SK-N-DZ (cell line): ENCODE results near the gene LRRC27.
A peak's percentile ranks its signal among the peaks of the same experiment; 100 is the strongest.
"Not testable (repeated sequence)": the region's sequence is repeated elsewhere in the genome, so short reads cannot be mapped to it uniquely, and the experiment has no call there.

Experiments
- DNase-seq: peaks from one replicate; pipeline ENCODE4 v3.0.0-alpha.2; 2015; ENCODE audit warnings: low spot score

The LRRC27 gene

GRCh38 chr10:132336919-132337407 is 5.0 kb downstream of the LRRC27 start:
- no peak for DNase-seq

- not testable (repeated sequence) for DNase-seq
Measured at GRCh38 chr10:132337854-132338253, 5.9 kb downstream of the LRRC27 start.

GRCh38 chr10:132338876-132339275 is 6.9 kb downstream of the LRRC27 start:
- DNase-seq, result no peak

GRCh38 chr10:132339276-132339675 is 7.3 kb downstream of the LRRC27 start:
- no peak for DNase-seq

- no peak for DNase-seq
Measured at GRCh38 chr10:132341017-132341416, 9.0 kb downstream of the LRRC27 start.

- no peak for DNase-seq
Measured at GRCh38 chr10:132341781-132342180, 9.8 kb downstream of the LRRC27 start.

GRCh38 chr10:132342553-132342952 is 10.6 kb downstream of the LRRC27 start:
- no peak for DNase-seq

- no peak for DNase-seq
Measured at GRCh38 chr10:132344386-132344785, 12.4 kb downstream of the LRRC27 start.

GRCh38 chr10:132345345-132345744 is 13.4 kb downstream of the LRRC27 start:
- DNase-seq, result no peak

- no peak for DNase-seq
Measured at GRCh38 chr10:132346806-132347205, 14.8 kb downstream of the LRRC27 start.

GRCh38 chr10:132347211-132347930 is 15.4 kb downstream of the LRRC27 start:
- DNase-seq, result no peak

GRCh38 chr10:132347931-132348267 is 15.9 kb downstream of the LRRC27 start:
- no peak for DNase-seq

- DNase-seq, result no peak
Measured at GRCh38 chr10:132349766-132350165, 17.8 kb downstream of the LRRC27 start.

- no peak for DNase-seq
Measured at GRCh38 chr10:132350391-132350790, 18.4 kb downstream of the LRRC27 start.

- DNase-seq, result no peak
Measured at GRCh38 chr10:132350946-132351345, 19.0 kb downstream of the LRRC27 start.

GRCh38 chr10:132351611-132352010 is 19.6 kb downstream of the LRRC27 start:
- DNase-seq, result no peak

GRCh38 chr10:132352462-132353308 is 20.7 kb downstream of the LRRC27 start:
- peak; percentile 74 for DNase-seq

GRCh38 chr10:132353456-132354355 is 21.7 kb downstream of the LRRC27 start:
- DNase-seq, result no peak

GRCh38 chr10:132354356-132355094 is 22.5 kb downstream of the LRRC27 start:
- DNase-seq, result no peak

GRCh38 chr10:132355297-132355696 is 23.3 kb downstream of the LRRC27 start:
- DNase-seq, result no peak

- DNase-seq, result no peak
Measured at GRCh38 chr10:132355754-132356153, 23.8 kb downstream of the LRRC27 start.
